ENCODE results near the gene DDB1.

GRCh38 chr11:61302550-61302949, 30.4 kb downstream of the DDB1 start:
- TF ChIP-seq CTCF (IDR thresholded peaks at IDR 0.05; ENCODE audit: low read length) (no peak), EZH2 (IDR thresholded peaks at IDR 0.05; ENCODE audit: borderline replicate concordance, low read length) (no peak)

Measured in OCI-LY1 (cell line).